ENCODE results near the gene REG4.

DNA sequence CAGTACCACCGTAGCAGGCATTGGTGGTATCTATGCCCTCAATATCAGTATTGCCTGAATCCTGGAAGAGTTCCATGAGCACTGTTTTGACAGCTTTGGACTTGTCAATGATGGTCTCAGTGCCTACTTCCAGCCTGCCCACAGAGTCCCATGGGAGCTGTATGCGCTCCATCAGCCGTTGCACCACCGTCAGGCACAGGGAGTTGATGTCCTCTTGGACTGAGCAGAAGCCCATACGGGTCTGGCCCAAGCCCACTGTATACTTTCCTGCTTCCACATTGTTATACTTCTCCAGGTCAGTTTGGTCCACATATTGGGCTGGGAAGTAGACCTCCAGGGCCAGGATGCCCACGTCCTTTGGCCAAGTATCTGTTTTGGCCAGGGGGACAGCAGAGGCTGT lies 47.0 kb downstream of the REG4 start:
- TF ChIP-seq, protein P1, sequence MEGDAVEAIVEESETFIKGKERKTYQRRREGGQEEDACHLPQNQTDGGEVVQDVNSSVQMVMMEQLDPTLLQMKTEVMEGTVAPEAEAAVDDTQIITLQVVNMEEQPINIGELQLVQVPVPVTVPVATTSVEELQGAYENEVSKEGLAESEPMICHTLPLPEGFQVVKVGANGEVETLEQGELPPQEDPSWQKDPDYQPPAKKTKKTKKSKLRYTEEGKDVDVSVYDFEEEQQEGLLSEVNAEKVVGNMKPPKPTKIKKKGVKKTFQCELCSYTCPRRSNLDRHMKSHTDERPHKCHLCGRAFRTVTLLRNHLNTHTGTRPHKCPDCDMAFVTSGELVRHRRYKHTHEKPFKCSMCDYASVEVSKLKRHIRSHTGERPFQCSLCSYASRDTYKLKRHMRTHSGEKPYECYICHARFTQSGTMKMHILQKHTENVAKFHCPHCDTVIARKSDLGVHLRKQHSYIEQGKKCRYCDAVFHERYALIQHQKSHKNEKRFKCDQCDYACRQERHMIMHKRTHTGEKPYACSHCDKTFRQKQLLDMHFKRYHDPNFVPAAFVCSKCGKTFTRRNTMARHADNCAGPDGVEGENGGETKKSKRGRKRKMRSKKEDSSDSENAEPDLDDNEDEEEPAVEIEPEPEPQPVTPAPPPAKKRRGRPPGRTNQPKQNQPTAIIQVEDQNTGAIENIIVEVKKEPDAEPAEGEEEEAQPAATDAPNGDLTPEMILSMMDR (IDR thresholded peaks at IDR 0.05; ENCODE audit: poor library complexity, severe bottlenecking), result no peak
- TF ChIP-seq, protein P2, sequence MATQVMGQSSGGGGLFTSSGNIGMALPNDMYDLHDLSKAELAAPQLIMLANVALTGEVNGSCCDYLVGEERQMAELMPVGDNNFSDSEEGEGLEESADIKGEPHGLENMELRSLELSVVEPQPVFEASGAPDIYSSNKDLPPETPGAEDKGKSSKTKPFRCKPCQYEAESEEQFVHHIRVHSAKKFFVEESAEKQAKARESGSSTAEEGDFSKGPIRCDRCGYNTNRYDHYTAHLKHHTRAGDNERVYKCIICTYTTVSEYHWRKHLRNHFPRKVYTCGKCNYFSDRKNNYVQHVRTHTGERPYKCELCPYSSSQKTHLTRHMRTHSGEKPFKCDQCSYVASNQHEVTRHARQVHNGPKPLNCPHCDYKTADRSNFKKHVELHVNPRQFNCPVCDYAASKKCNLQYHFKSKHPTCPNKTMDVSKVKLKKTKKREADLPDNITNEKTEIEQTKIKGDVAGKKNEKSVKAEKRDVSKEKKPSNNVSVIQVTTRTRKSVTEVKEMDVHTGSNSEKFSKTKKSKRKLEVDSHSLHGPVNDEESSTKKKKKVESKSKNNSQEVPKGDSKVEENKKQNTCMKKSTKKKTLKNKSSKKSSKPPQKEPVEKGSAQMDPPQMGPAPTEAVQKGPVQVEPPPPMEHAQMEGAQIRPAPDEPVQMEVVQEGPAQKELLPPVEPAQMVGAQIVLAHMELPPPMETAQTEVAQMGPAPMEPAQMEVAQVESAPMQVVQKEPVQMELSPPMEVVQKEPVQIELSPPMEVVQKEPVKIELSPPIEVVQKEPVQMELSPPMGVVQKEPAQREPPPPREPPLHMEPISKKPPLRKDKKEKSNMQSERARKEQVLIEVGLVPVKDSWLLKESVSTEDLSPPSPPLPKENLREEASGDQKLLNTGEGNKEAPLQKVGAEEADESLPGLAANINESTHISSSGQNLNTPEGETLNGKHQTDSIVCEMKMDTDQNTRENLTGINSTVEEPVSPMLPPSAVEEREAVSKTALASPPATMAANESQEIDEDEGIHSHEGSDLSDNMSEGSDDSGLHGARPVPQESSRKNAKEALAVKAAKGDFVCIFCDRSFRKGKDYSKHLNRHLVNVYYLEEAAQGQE (IDR thresholded peaks at IDR 0.05; ENCODE audit: borderline replicate concordance), result no peak
- TF ChIP-seq EP300 (conservative IDR thresholded peaks at IDR 0.05; ENCODE audit: poor library complexity, severe bottlenecking) (no peak), POLR2AphosphoS5 (IDR thresholded peaks at IDR 0.05) (no peak), MXI1 (conservative IDR thresholded peaks at IDR 0.05; ENCODE audit: poor library complexity, severe bottlenecking) (no peak)
